Measurements from ENCODE around the gene CDH13.
A peak's percentile ranks its signal among the peaks of the same experiment; 100 is the strongest.

Gene CDH13

DNA sequence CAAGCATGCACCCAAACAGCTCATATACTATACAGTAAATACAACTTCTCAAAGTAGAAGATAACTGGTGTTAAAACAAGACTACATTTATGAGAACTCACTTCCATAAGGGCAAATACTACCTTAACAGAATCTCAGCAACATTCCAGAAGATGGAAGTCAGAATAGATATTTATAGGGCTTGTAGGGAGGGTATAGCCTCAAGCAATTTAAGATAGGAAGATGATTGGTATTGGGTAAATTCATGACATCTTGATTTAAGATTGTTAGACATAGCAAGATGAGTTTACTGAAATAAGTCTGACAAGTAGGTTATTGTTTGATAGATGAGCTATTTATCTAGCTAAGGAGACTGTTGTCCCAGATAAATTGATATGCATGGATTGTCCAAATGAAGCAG is 250.2 kb downstream of the CDH13 start:
- H2AK5ac ChIP-seq (ENCODE audit: low read length, severe bottlenecking), result no peak overlapping the region
- H2BK15ac ChIP-seq (ENCODE audit: low read depth, poor library complexity, severe bottlenecking), result no peak overlapping the region
- H3K4me3 ChIP-seq (ENCODE audit: insufficient read depth in 1 of 2, low read depth in 1 of 2, low read length in 2 of 2), result no peak overlapping the region
- H2AFZ ChIP-seq (ENCODE audit: low read depth, low read length), result no peak overlapping the region
- H3K27me3 ChIP-seq (ENCODE audit: control insufficient read depth in 1 of 2, insufficient read depth in 1 of 2, low read length in 2 of 2), result no peaks in the 10 kb centered on the region
- H3K36me3 ChIP-seq (ENCODE audit: control insufficient read depth in 1 of 2, insufficient read depth in 2 of 2, low read depth in 1 of 2, low read length in 2 of 2), result no peaks in the 10 kb centered on the region
- no peak overlapping the region for H3K18ac ChIP-seq (ENCODE audit: low read depth in 1 of 2, low read length in 2 of 2)
- no peak overlapping the region for H2BK120ac ChIP-seq (ENCODE audit: low read depth, low read length)
- H4K8ac ChIP-seq (ENCODE audit: low read length), result no peak overlapping the region
- no peak overlapping the region for H3K9ac ChIP-seq (ENCODE audit: low read length)
- no peak overlapping the region for H4K91ac ChIP-seq (ENCODE audit: low read length)
- no peak overlapping the region for H3K4ac ChIP-seq (ENCODE audit: low read depth in 1 of 2, low read length in 2 of 2)
- no peak overlapping the region for H2BK12ac ChIP-seq (ENCODE audit: low read length in 2 of 2)
- no peak overlapping the region for H3K14ac ChIP-seq (ENCODE audit: low read length in 2 of 2)
- no peak overlapping the region for H3K23ac ChIP-seq (ENCODE audit: low read length in 2 of 2)
- H3K27ac ChIP-seq (ENCODE audit: low read length, poor library complexity, severe bottlenecking), result no peak overlapping the region
- DNase-seq, result no peak
- H3K4me1 ChIP-seq (ENCODE audit: control insufficient read depth, insufficient read depth, low read depth, low read length), result no peaks in the 10 kb centered on the region
- H3K79me1 ChIP-seq (replicated peaks; ENCODE audit: low read length, poor library complexity, severe bottlenecking), result peaks cover 15% of the 10 kb centered on the region
- peaks cover 4% of the 10 kb centered on the region for H3K9me3 ChIP-seq (ENCODE audit: control insufficient read depth, low read length)
- H3K4me2 ChIP-seq (ENCODE audit: low read length, poor library complexity, severe bottlenecking), result no peak overlapping the region
- no peak overlapping the region for H2BK5ac ChIP-seq (ENCODE audit: low read depth, low read length, poor library complexity, severe bottlenecking)

DNA sequence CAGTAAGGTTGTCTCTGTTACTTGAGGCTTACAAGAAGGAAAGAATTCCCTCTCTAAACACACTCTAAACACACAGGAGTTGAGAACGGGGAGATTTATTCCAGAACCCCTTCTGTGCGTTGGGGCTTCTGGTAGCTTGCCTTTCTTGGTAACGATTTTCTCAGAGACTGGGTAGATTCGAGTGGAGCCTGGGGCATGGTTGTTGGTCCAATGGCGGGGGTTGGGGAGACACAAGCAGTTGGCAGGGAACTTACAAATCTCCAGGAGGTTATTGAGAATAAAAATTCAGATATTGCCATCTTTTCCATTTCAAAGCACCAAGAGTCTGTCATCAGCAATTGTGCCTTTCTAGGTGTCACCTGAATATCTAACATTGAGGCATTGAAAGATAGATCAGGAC is 251.7 kb downstream of the CDH13 start:
- no peak overlapping the region for H3K4me3 ChIP-seq (ENCODE audit: insufficient read depth in 1 of 2, low read depth in 1 of 2, low read length in 2 of 2)
- H3K18ac ChIP-seq (ENCODE audit: low read depth in 1 of 2, low read length in 2 of 2), result no peak overlapping the region
- DNase-seq, result no peak
- H4K91ac ChIP-seq (ENCODE audit: low read length), result no peak overlapping the region
- no peak overlapping the region for H2BK12ac ChIP-seq (ENCODE audit: low read length in 2 of 2)
- H3K9me3 ChIP-seq (ENCODE audit: control insufficient read depth, low read length), result no peaks in the 10 kb centered on the region
- peak overlapping the region; percentile 41 for H2BK15ac ChIP-seq (ENCODE audit: low read depth, poor library complexity, severe bottlenecking)
- H3K9ac ChIP-seq (ENCODE audit: low read length), result no peak overlapping the region
- H2BK120ac ChIP-seq (ENCODE audit: low read depth, low read length), result no peak overlapping the region
- H3K14ac ChIP-seq (ENCODE audit: low read length in 2 of 2), result no peak overlapping the region
- H2BK5ac ChIP-seq (ENCODE audit: low read depth, low read length, poor library complexity, severe bottlenecking), result no peak overlapping the region
- H2AK5ac ChIP-seq (ENCODE audit: low read length, severe bottlenecking), result no peak overlapping the region
- H3K4me1 ChIP-seq (ENCODE audit: control insufficient read depth, insufficient read depth, low read depth, low read length), result no peaks in the 10 kb centered on the region
- H3K4ac ChIP-seq (ENCODE audit: low read depth in 1 of 2, low read length in 2 of 2), result no peak overlapping the region
- no peak overlapping the region for H2AFZ ChIP-seq (ENCODE audit: low read depth, low read length)
- no peak overlapping the region for H3K23ac ChIP-seq (ENCODE audit: low read length in 2 of 2)
- no peak overlapping the region for H3K27ac ChIP-seq (ENCODE audit: low read length, poor library complexity, severe bottlenecking)
- peaks cover 13% of the 10 kb centered on the region for H3K79me1 ChIP-seq (replicated peaks; ENCODE audit: low read length, poor library complexity, severe bottlenecking)
- no peaks in the 10 kb centered on the region for H3K36me3 ChIP-seq (ENCODE audit: control insufficient read depth in 1 of 2, insufficient read depth in 2 of 2, low read depth in 1 of 2, low read length in 2 of 2)
- H3K4me2 ChIP-seq (ENCODE audit: low read length, poor library complexity, severe bottlenecking), result no peak overlapping the region
- no peak overlapping the region for H4K8ac ChIP-seq (ENCODE audit: low read length)
- 77% methylated on average over 3 of the region's 5 CpGs for WGBS
- H3K27me3 ChIP-seq (ENCODE audit: control insufficient read depth in 1 of 2, insufficient read depth in 1 of 2, low read length in 2 of 2), result no peaks in the 10 kb centered on the region

DNA sequence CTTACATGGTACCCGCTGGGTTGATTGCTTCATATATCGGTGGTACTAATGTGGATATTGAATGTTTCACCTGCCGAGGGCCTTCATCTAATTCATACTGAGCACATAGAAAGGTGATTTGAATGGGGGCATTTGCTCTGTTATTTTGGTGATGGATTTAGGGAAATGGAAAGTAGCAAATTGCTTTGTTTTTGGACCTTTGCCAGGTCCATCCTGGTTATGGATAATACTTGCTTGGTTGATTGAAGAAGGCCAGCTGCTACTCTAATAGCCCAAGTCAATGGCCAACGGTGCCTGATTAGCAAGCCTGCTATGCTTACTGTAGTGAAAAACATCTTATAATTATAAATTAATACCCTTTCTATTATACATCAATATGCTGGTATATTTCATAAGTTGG is 253.6 kb downstream of the CDH13 start:
- peaks cover 14% of the 10 kb centered on the region for H3K79me1 ChIP-seq (replicated peaks; ENCODE audit: low read length, poor library complexity, severe bottlenecking)
- H3K14ac ChIP-seq (ENCODE audit: low read length in 2 of 2), result no peak overlapping the region
- H3K9me3 ChIP-seq (ENCODE audit: control insufficient read depth, low read length), result no peaks in the 10 kb centered on the region
- WGBS, result over 99% methylated on average over 3 of the region's 4 CpGs
- H2BK5ac ChIP-seq (ENCODE audit: low read depth, low read length, poor library complexity, severe bottlenecking), result no peak overlapping the region
- H3K27ac ChIP-seq (ENCODE audit: low read length, poor library complexity, severe bottlenecking), result no peak overlapping the region
- H3K4me3 ChIP-seq (ENCODE audit: insufficient read depth in 1 of 2, low read depth in 1 of 2, low read length in 2 of 2), result no peak overlapping the region
- DNase-seq, result no peak
- H3K9ac ChIP-seq (ENCODE audit: low read length), result no peak overlapping the region
- H2BK15ac ChIP-seq (ENCODE audit: low read depth, poor library complexity, severe bottlenecking), result no peak overlapping the region
- no peak overlapping the region for H2AFZ ChIP-seq (ENCODE audit: low read depth, low read length)
- no peaks in the 10 kb centered on the region for H3K4me1 ChIP-seq (ENCODE audit: control insufficient read depth, insufficient read depth, low read depth, low read length)
- no peaks in the 10 kb centered on the region for H3K27me3 ChIP-seq (ENCODE audit: control insufficient read depth in 1 of 2, insufficient read depth in 1 of 2, low read length in 2 of 2)
- H3K4me2 ChIP-seq (ENCODE audit: low read length, poor library complexity, severe bottlenecking), result no peak overlapping the region
- no peak overlapping the region for H2BK12ac ChIP-seq (ENCODE audit: low read length in 2 of 2)
- H3K36me3 ChIP-seq (ENCODE audit: control insufficient read depth in 1 of 2, insufficient read depth in 2 of 2, low read depth in 1 of 2, low read length in 2 of 2), result no peaks in the 10 kb centered on the region
- H4K8ac ChIP-seq (ENCODE audit: low read length), result no peak overlapping the region
- H2AK5ac ChIP-seq (ENCODE audit: low read length, severe bottlenecking), result no peak overlapping the region
- no peak overlapping the region for H2BK120ac ChIP-seq (ENCODE audit: low read depth, low read length)
- H4K91ac ChIP-seq (ENCODE audit: low read length), result no peak overlapping the region
- H3K4ac ChIP-seq (ENCODE audit: low read depth in 1 of 2, low read length in 2 of 2), result no peak overlapping the region
- no peak overlapping the region for H3K18ac ChIP-seq (ENCODE audit: low read depth in 1 of 2, low read length in 2 of 2)
- H3K23ac ChIP-seq (ENCODE audit: low read length in 2 of 2), result no peak overlapping the region

DNA sequence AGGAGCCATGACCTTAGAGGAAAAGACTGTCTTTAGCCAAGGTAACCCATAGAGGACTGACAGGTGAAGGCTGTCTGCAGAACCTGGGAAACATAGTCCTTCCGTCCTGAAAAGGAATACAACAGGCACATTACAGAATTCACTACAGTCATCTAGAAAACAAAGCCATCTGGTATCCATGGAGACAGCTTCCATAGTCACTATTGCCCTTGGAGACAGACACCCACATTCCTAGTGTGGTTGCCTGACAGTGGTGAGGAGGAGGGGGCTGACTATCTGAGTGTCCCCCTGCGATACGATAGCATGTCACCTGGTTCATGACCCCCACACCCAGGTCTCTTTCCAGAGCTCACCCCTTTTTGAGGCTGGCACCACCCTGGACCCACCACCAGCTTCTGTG is 254.7 kb downstream of the CDH13 start:
- no peak overlapping the region for H2BK5ac ChIP-seq (ENCODE audit: low read depth, low read length, poor library complexity, severe bottlenecking)
- no peak overlapping the region for H4K91ac ChIP-seq (ENCODE audit: low read length)
- H3K9me3 ChIP-seq (ENCODE audit: control insufficient read depth, low read length), result no peaks in the 10 kb centered on the region
- H2BK15ac ChIP-seq (ENCODE audit: low read depth, poor library complexity, severe bottlenecking), result no peak overlapping the region
- peaks cover 14% of the 10 kb centered on the region for H3K79me1 ChIP-seq (replicated peaks; ENCODE audit: low read length, poor library complexity, severe bottlenecking)
- H3K14ac ChIP-seq (ENCODE audit: low read length in 2 of 2), result no peak overlapping the region
- H3K4ac ChIP-seq (ENCODE audit: low read depth in 1 of 2, low read length in 2 of 2), result no peak overlapping the region
- H2AK5ac ChIP-seq (ENCODE audit: low read length, severe bottlenecking), result no peak overlapping the region
- peak overlapping the region in 1 of 2 experiments; percentile 53 for H3K23ac ChIP-seq (ENCODE audit: low read length in 2 of 2)
- H3K27me3 ChIP-seq (ENCODE audit: control insufficient read depth in 1 of 2, insufficient read depth in 1 of 2, low read length in 2 of 2), result no peaks in the 10 kb centered on the region
- H2BK120ac ChIP-seq (ENCODE audit: low read depth, low read length), result no peak overlapping the region
- no peak overlapping the region for H2AFZ ChIP-seq (ENCODE audit: low read depth, low read length)
- no peak overlapping the region for H3K4me2 ChIP-seq (ENCODE audit: low read length, poor library complexity, severe bottlenecking)
- H3K27ac ChIP-seq (ENCODE audit: low read length, poor library complexity, severe bottlenecking), result no peak overlapping the region
- no peak overlapping the region for H3K9ac ChIP-seq (ENCODE audit: low read length)
- no peaks in the 10 kb centered on the region for H3K4me1 ChIP-seq (ENCODE audit: control insufficient read depth, insufficient read depth, low read depth, low read length)
- WGBS, result 97% methylated on average over 2 of the region's 3 CpGs
- DNase-seq, result no peak
- no peak overlapping the region for H3K4me3 ChIP-seq (ENCODE audit: insufficient read depth in 1 of 2, low read depth in 1 of 2, low read length in 2 of 2)
- H3K18ac ChIP-seq (ENCODE audit: low read depth in 1 of 2, low read length in 2 of 2), result no peak overlapping the region
- H4K8ac ChIP-seq (ENCODE audit: low read length), result no peak overlapping the region
- no peak overlapping the region for H2BK12ac ChIP-seq (ENCODE audit: low read length in 2 of 2)
- H3K36me3 ChIP-seq (ENCODE audit: control insufficient read depth in 1 of 2, insufficient read depth in 2 of 2, low read depth in 1 of 2, low read length in 2 of 2), result no peaks in the 10 kb centered on the region
